HG03139 (cell line): ENCODE results near the gene GGA1.

Experiments used
- ATAC-seq: cut with Tn5 transposase; IDR thresholded peaks from one replicate; pipeline ENCODE4 v1.9.1; 2021; ENCODE audit not compliant: unreplicated experiment

Gene GGA1

DNA sequence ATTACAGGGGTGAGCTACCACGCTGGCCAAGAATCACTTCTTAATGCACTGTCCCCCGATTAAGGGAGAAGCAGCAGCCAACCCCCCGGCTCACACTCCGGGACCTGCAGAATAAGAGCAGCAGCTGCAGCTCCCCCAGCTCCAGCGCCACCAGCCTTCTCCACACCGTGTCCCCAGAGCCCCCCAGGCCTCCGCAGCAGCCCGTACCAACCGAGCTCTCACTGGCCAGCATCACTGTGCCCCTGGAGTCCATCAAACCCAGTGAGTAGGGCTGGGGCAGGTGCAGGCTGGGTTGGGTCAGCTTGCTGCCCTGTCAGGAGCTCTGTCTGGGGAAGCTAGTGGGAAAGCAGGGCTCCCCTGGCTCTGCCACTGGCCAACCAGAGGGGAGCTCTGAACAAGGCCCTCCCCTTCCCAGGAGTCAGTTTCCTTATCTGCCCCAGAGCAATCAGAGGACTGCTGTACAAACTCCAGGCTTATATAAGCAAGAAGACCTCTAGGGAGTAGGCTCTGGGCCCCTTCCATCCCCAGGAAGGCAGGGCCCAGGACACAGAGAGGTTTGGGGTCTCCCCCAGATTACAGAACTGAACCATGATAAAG, 22.3 kb downstream of the GGA1 start:
- ATAC-seq: no peak

DNA sequence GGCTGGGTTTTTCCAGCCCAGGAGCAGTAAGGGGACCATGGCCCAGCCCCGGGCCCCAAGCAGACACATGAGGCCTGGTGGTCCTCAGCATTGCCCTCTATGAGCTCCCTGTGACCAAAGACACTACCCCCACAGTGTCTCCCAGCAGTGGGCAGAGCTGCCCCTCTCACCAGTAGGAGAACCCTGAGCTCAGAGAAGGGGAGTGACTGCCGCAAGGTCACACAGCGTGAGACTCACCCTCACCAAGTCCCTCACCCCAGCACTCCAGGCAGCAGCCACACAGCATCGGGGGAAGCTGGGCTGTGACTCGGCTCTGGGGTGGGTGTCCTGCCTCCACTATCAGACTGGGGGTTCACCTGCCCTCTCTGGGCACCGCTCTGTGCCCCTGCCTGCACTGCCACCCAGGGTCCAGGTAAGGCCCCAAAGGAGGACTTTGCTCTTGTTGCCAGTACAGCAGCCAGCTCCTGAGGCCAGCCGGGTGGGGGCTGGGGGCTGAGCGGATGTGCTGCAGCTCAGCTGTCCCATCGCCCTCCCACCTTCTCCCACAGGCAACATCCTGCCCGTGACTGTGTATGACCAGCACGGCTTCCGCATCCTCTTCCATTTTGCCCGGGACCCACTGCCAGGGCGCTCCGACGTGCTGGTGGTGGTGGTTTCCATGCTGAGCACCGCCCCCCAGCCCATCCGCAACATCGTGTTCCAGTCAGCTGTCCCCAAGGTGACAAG, 23.0 kb downstream of the GGA1 start:
- ATAC-seq: no peak

DNA sequence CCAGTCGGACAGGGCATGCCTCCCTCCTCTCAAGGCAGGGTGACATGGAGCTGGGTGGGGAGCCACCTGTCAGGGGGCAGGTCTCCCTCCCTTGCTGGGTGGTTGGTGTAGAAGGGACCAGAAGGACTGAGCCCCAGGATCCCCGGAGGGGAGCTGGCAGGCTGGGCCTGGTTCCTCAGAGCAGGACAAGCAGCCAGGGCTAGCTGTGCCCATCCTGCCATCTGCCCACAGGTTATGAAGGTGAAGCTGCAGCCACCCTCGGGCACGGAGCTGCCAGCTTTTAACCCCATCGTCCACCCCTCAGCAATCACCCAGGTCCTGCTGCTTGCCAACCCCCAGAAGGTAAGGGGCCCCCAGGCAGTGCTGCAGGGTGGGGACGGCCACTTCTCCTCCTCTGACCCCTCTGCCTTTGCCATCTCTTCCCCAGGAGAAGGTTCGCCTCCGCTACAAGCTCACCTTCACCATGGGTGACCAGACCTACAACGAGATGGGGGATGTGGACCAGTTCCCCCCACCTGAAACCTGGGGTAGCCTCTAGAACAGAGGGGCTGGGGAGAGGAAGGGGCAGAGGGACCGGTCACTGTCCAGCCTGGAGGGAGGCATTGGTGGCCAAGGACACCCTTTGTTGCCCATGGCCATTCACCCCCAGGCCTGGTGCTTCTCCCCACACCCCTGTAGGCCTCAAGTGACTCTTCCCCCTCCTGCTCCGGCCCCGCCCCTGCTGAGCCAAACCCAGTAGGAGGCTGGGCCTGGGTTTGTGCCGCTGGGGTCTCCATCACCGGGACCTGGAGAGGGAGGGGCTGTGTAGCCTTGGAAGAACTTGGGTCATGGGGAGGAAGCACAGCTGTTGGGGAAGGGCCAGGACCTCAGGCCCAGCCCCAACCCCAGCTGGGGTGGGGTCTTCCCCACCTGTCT, 23.8 kb downstream of the GGA1 start:
- ATAC-seq: peak; percentile 14

DNA sequence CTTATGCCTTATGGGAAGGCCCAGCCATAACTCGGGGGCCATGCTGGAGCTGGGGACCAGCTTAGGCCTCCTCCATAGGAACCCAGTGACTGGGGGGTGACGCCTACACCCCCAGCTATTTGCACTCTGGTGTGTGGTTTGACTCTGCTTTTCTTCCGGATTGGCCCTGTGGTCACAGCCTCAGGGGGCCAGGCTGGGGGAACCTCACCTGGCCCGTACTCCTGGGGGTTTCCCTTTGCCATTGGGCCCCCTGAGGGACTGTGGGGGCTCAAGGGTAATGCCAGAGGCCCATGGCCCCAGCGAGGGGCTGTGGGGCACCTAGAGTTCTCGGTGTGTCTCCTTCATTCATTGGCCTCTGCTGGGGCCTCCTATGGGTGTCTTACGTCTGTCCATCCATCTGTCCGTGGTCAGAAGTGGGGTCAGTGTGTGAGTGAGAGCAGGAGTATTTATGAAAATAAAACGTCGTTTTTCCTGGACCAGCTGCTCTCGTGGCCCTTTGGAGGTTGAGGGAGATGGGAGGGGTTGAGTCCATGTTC, 24.5 kb downstream of the GGA1 start:
- peak; percentile 41 for ATAC-seq

DNA sequence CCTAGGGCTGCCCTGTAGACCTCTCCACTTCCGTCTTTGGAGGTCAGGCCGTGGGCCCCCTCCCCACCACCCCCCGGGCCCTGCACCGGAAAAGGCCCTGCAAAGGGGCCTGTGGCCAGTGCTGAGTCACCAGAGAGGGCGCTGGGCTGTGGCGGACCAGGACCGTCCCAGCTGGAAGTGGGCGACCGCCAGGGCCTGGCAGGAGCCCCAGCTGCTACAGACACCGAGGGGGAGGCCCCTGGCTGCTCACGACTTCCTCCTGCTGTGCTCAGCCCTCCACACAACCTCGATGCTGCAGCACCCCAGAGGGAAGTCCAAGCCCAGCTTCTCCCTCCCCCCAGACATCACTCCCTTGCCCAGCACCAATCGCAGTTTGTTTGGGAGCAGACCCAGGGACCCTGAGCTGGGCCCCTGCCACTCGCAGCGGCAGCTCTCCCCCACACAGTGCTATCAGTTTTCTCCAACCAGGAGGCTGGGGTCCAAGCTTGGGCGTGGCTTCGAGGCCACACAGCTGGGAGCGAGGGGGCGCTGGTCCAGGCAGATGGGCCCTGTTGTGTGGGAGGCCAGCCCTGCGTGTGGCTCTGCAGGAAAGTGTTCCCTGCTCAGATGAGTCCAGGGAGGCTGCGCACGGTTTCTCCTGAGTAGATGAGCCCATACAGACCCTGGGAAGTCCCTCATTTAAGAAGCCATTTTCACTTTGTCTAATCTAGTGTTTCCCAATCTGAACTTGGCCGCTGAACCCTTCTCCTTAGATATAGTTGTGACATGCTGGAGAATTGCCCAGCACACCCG, 25.2 kb downstream of the GGA1 start:
- peak; percentile 38 for ATAC-seq

DNA sequence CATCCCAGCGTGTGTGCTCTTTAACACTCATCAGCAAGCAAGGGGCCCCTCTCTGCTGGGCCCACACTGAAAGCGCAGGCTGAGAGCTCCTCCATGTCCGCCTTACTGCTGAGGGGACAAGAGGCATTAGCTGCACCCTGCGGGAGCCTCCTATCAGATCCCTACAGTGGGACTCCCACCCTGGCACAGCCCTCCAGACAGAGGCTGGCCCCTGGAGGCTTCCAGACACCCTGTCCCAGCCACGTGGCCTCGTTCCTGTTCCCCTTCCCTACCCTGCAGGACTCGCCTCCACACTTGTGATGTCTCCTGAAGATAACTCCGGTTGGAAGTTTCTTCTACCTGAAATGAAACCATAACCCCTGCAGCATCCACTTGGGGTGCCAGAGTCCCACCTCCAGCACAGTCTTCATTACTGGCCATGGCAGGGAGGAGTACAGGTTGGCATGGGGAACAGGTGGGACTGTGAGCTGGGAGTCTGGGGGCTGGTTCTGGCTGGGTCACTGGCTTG, 25.8 kb downstream of the GGA1 start:
- ATAC-seq: no peak

DNA sequence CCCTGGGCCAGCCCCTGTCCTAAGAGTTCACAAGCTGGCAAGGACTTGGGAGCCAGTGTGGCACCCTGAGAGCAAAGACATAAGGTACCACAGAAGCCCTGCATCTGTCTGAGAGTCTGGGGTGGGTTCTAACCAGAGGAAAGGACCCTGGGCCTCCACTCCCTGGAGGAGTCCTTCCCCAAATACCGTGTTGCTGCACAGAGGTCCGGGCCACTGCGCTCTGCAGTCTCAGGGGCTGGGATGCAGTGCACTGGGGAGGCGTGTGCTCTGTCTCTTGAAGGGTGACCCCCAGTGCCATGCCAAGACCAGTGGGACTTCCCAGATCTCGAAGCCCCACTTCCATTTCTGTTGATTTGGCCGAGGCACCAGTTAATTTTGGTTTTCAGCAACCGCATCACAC, 26.5 kb downstream of the GGA1 start:
- ATAC-seq: no peak

DNA sequence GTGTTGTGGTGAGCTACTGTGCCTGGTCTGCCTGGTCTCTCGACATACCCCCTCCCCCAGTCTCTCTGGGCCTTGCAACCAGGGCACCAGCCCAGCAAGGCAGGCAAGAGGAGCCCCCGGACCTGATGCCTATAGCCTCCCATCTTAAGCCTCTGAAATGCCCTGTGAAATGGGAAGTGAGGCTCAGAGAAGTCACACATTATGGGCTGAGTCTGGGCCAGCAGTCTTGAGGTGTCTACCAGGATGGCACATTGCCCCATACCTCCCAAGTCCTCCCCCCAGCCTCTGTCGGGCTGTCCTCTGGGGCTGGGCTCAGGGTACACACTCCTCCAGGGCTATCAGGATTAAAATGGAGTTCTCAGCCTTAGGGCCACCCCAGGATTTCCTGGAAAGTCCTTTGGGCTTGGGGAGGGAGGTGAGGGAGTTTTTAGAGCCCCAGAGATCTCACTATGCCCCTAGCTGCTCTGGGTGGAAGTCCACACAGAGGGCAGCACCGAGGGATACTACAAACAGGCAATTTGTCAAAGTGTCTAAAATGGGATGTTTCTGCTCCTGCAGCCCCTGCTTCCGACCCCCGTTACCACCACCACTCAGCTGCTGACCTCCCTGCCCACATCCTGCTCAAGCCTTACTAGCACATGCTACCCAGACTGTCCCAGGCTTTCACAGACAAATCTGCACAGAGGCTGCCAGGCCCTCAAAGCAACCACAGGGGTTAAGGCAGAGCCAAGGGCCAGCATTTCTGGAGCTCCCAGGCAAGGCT, 27.7 kb downstream of the GGA1 start:
- ATAC-seq: no peak

DNA sequence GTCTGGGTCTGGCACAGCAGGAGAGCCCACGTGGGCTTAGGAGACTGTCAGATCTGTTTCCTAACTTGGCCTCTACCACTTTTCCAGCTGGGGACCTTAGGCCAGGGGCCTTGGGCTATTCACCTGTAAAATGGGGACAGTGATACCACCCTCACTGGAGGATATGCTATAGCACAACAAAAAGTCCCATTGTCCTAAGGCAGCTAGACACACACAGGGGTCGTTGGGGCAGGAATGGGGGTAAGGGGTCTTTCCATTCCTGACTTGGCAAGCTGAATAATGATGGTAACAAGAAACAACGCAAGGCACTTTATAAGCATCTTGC, 28.3 kb downstream of the GGA1 start:
- no peak for ATAC-seq

DNA sequence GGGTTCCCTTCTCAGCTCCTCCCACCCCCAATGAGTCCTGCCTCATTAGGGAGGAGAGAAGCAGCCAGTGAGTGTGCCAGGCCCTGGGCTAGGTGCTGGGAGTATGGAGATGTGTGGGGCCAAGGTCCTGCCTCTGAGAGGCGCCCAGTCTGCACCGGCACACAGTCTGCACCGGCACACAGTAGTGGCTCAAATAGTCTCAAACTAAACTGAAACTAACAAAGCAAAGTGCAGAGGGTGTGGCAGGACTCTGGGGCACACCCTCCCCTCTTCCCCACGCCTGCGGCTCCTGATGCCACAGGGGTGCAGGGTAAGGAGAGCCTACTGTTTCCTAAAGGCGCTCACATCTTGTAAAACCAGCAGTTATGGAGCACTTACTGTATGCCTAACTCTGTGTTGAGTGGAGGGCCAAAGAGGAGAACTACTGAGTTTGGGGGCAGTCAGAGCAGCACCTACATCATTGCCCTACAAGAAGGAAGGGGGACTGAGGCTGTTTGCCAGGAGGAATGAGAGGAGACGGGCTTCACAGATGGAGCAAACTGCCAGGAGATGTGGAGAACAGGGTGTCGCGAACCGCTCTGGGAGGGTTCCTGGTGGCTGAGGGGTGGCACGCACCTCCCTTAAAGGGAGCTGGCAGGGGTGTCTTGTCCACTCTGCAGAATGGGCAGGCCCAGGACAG, 29.9 kb downstream of the GGA1 start:
- ATAC-seq: no peak

DNA sequence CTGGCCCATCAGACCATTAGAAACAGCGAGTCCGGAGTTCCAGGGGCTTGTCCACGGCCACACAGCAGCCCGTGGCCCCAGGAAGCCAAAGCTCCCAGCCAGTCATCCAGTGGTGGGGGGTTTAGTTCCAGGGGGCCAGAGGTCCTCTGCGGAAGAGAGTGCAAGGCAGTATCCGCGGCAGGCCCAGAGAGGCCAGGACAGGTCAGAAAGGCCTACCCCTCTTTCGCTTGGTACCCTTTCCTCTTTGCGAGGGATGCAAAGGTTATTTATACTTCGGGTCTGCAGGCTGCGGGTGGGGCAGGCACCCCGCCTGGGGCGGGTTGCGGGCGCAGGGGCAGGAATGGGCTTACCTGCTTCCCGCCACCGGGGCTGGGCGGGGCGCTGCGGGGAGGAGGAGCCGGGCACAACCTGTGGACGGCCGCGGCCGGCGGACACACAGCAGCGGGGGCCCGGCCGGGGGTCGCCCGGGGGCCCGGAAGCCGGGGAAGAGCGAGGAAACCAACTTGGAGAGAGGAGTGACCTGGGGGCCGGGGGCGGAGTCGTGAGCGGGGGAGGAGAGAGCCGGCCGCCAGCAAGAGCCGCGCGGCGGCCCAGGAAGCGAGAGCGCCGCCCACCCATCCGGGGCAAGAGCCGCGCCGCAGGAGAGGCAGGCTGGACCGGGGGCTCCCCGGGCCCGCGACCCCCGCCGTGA, 30.6 kb downstream of the GGA1 start, which contains the start of gene SH3BP1:
Gene SH3BP1 (plus strand): TSS at position 600 of the 691 bp plus-strand sequence. CDS start 119 bp downstream, outside the sequence.
- ATAC-seq: no peak

DNA sequence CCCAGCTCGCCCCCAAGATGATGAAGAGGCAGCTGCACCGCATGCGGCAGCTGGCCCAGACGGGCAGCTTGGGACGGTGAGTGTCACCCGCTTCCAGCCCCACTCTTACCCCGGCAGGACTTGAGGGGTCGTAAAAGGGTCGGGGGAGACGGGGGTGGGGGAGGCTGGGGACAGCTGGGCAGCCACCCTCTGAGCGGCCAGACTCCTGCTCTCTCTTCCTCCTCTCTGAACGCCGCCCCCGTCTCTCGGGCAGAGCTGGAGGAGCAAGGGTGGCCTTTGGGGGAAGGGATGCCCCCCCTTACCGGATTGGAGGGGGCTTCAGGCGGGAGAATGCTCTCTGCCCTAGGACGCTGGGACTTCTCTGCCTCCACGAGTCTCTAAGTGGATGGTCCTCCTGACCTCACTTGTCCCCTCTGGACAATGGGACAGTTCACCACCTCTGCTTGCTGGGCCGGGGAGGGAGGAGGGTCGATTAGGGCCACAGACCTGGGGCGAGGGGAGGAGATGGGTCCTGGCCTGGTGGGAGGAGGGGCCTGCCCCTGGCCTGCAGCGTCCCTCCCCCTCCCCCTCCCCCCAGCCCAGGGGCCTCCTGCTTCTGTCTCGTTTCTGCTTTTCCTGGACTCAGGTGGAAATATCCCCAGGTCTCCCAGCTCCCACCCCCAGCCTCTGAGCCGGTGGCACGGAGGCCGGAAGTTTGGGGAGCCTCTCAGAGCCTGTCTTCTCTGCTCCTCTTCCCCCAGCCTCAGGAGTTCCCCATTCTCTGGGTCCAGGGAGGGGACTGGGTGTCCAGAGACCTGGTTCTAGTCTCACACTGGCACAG, 31.3 kb downstream of the GGA1 start:
- no peak for ATAC-seq

DNA sequence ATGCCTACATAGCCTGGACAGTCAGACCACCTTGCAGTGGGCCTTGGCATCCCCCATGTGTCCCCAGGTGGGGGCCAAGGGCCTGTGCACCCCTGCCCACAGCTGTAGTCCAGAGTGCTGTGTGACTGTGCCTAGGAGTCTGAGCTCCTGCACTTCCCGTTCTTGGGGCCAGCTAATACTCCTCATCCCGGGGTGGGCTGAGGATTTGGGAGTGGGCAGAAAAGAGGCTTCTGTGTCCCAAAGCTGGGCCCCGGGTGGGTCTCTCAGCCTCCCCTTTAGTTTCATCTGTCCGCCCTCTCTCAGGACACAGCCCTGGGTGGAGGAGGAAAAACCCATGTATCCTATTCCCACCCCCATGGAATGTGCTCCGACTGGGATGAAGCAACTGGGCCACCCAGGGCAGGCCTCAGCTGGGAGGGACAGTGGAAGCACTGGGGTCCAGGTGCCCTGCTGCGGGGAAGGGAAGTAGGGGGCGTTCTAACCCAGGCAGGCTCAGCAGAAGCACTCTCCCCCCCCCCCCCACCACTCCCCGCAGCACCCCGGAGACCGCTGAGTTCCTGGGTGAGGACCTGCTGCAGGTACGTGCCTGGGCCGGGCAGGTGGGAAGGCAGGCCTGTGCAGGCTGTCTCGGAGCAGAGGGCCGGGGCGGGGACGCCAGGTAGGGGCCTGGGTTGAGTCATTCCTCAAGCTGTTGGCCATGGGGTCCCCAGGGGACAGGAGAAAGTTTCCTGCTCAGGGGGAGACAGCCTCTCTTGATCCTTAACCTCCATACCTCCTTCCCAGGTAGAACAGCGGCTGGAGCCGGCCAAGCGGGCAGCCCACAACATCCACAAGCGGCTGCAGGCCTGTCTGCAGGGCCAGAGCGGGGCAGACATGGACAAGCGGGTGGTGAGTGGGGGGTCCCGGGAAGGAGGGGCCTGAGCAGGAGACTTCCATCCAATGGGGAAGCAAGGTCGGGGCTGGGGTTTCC, 32.2 kb downstream of the GGA1 start:
- ATAC-seq: no peak

DNA sequence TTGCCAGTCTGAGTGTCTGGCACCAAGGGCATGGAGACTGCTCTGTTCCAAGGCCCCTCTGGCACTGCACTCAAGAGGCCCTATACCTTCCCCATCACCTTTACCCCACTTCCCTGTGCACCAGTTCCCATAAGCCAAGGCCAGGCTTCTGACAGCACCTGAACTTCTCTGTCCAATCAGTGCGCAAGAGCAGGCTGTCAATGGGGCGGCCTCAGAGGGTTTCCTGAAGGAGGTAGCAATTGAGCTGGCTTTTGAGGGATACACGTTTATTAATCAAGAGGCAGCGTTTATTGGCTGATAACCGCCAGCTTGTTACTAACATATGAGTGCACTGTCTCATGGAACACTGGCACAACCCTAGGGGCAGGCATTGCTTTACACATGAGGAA, 32.9 kb downstream of the GGA1 start:
- no peak for ATAC-seq

DNA sequence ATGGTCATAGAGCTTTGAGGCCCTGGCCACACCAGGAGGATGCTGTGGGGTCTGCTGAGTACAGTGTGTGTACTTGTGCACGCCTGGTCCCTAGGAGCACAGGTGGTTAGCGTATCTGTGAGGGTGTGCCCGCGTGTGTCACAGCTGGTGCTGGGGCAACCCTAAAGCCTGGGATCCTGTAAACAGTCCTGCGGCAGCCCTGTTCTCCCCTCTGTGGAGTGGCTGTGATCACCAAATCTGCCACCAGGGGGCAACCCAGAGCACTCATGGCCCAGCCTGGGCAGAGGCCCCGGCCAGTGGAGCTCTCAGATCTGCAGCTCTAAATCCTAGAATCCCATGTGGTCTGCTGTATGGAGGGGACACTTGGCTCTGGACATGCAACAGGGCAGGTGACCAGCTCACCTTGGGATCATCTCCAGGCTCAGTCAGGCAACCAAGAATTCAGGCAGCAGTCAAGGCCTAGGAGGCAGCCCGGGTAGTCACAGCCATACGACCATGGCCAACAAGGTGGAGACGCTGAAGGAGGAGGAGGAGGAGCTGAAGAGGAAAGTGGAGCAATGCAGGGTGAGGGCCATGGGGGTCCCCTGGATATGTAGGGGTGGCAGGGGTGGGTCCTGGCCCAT, 34.7 kb downstream of the GGA1 start:
- no peak for ATAC-seq

DNA sequence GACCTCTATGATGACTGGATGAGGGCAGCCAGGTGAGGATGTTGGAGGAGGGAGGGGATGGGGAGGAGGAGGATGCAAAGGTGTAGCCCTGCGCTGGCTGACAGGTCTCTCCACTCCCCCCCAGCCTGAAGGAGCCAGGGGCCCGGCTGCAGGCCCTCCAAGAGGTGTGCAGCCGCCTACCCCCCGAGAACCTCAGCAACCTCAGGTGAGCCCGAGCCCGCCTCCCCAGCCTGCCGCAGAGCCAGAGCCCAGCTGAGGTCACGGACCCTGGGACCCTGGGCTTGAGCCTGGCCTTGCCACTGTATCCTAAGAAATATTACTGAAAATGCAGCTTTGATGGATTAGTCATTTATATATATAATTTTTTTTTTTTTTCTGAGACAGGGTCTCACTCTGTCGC, 38.7 kb downstream of the GGA1 start:
- ATAC-seq: no peak
